ENCODE measurements around the gene CNR2.
A peak's percentile ranks its signal among the peaks of the same experiment; 100 is the strongest.
"Not testable (repeated sequence)": the region's sequence is repeated elsewhere in the genome, so short reads cannot be mapped to it uniquely, and the experiment has no call there.

CNR2 gene

DNA sequence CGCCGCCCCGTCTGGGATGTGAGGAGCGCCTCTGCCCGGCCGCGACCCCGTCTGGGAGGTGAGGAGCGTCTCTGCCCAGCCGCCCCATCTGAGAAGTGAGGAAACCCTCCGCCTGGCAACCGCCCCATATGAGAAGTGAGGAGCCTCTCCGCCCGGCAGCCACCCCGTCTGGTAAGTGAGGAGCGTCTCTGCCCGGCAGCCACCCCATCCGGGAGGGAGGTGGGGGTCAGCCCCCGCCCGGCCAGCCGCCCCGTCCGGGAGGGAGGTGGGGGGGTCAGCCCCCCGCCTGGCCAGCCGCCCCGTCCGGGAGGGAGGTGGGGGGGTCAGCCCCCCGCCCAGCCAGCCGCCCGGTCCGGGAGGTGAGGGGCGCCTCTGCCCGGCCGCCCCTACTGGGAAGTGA, 60.0 kb downstream of the CNR2 start:
- not testable (repeated sequence) for H3K9ac ChIP-seq (ENCODE audit: low read length); H3K9me3 ChIP-seq (ENCODE audit: control insufficient read depth, low read length); DNase-seq (ENCODE audit: low read depth); H3K4me1 ChIP-seq (ENCODE audit: control insufficient read depth, insufficient read depth, low read length); H3K4me3 ChIP-seq (ENCODE audit: low read length); H3K27me3 ChIP-seq (replicated peaks; ENCODE audit: control insufficient read depth, insufficient read depth, low read length); H3K36me3 ChIP-seq (ENCODE audit: control insufficient read depth, insufficient read depth, low read length, severe bottlenecking)

- not testable (repeated sequence) for H3K27me3 ChIP-seq (replicated peaks; ENCODE audit: control insufficient read depth, insufficient read depth, low read length); DNase-seq (ENCODE audit: low read depth); H3K36me3 ChIP-seq (ENCODE audit: control insufficient read depth, insufficient read depth, low read length, severe bottlenecking); H3K9ac ChIP-seq (ENCODE audit: low read length); H3K4me1 ChIP-seq (ENCODE audit: control insufficient read depth, insufficient read depth, low read length); H3K4me3 ChIP-seq (ENCODE audit: low read length); H3K9me3 ChIP-seq (ENCODE audit: control insufficient read depth, low read length)
Observed at GRCh38 chr1:23851406-23851805, 61.8 kb downstream of the CNR2 start.

DNA sequence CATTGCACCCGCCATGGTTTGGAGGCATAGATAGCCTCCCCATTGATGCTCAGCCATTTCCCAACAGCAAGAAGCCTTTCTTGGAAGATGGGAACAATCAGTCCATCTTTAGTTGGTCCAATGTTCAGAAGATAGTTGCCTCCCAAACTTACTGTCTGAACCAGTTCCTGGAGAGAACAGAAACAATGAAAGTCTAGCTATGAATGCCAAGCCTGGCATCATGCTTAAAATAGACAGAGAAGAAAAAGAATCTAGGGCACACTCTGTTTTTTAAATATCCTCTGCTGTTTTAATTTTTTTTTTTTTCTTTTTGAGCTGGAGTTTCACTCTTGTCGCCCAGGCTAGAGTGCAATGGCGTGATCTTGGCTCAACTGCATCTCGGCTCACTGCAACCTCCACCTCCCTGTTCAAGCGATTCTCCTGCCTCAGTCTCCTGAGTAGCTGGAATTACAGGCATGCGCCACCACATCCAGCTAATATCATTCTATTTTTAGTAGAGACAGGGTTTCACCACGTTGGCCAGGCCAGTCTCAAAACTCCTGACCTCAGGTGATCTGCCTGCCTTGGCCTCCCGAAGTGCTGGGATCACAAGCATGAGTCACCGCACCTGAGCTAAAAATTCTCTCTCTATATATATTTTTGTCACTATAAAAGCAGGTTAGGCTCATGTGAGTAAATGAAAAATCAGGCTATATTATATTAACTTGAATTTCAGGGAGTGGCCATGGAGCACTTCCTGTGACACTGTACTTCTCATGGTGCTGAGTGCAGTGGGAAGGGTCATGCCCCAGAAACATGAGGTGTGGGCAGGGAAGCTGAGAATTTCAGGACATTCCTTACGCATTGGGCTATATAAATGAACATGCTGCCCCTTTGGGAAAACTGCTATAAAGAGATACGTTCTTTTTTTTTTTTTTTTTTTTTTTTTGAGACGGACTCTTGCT, 64.2 kb downstream of the CNR2 start:
- DNase-seq (ENCODE audit: low read depth): no peak
- Histone ChIP-seq H3K36me3 (ENCODE audit: control insufficient read depth, insufficient read depth, low read length, severe bottlenecking) (no peaks in the 10 kb centered on the region), H3K9ac (ENCODE audit: low read length) (no peak overlapping the region), H3K27me3 (replicated peaks; ENCODE audit: control insufficient read depth, insufficient read depth, low read length) (no peaks in the 10 kb centered on the region), H3K4me1 (ENCODE audit: control insufficient read depth, insufficient read depth, low read length) (no peaks in the 10 kb centered on the region), H3K9me3 (ENCODE audit: control insufficient read depth, low read length) (peaks cover 3% of the 10 kb centered on the region), H3K4me3 (ENCODE audit: low read length) (no peak overlapping the region)

- not testable (repeated sequence) for H3K27me3 ChIP-seq (replicated peaks; ENCODE audit: control insufficient read depth, insufficient read depth, low read length); H3K36me3 ChIP-seq (ENCODE audit: control insufficient read depth, insufficient read depth, low read length, severe bottlenecking); DNase-seq (ENCODE audit: low read depth); H3K4me3 ChIP-seq (ENCODE audit: low read length); H3K9ac ChIP-seq (ENCODE audit: low read length); H3K4me1 ChIP-seq (ENCODE audit: control insufficient read depth, insufficient read depth, low read length); H3K9me3 ChIP-seq (ENCODE audit: control insufficient read depth, low read length)
Observed at GRCh38 chr1:23847482-23848095, 65.6 kb downstream of the CNR2 start.

DNA sequence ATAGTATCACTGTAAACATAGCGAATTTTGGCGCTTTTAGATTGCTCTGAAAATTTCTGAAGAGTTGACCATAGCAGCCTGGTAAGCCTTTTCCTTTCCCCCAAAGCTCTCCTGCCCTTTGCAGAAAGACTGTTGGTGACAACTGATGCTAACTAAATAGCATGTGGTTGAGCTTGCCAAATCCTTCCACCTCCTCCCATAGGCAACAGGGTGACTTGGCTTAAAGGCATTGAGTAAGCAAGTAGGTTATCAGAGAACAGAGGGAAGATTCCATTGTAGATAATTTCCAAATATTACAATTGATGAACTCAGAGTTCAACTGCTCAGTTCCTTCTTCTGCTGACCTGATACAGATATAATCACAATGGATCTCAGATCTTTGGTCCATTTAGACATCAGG, 68.0 kb downstream of the CNR2 start:
- no peak for DNase-seq (ENCODE audit: low read depth)
- Histone ChIP-seq H3K4me3 (ENCODE audit: low read length) (no peak overlapping the region), H3K4me1 (ENCODE audit: control insufficient read depth, insufficient read depth, low read length) (no peaks in the 10 kb centered on the region), H3K27me3 (replicated peaks; ENCODE audit: control insufficient read depth, insufficient read depth, low read length) (no peaks in the 10 kb centered on the region), H3K9ac (ENCODE audit: low read length) (no peak overlapping the region), H3K9me3 (ENCODE audit: control insufficient read depth, low read length) (peaks cover 3% of the 10 kb centered on the region), H3K36me3 (ENCODE audit: control insufficient read depth, insufficient read depth, low read length, severe bottlenecking) (no peaks in the 10 kb centered on the region)

DNA sequence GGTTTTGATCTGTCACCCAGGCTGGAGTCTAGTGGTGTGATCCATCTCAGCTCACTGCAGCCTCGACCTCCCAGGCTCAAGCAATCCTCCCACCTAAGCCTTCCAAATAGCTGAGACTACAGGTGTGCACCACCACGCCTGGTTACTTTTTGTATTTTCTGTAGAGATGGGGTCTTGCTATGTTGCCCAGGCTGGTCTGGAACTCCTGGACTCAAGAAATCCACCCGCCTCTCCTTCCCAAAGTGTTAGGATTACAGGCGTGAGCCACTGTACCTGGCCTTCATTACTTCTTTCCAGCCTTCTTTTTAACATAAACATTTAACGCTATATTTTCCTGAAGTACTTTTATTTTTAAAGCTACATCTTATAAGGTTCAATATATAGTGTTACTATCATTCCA, 69.5 kb downstream of the CNR2 start:
- Histone ChIP-seq H3K36me3 (ENCODE audit: control insufficient read depth, insufficient read depth, low read length, severe bottlenecking) (no peaks in the 10 kb centered on the region), H3K9me3 (ENCODE audit: control insufficient read depth, low read length) (peaks cover 3% of the 10 kb centered on the region), H3K27me3 (replicated peaks; ENCODE audit: control insufficient read depth, insufficient read depth, low read length) (no peaks in the 10 kb centered on the region), H3K4me3 (ENCODE audit: low read length) (no peak overlapping the region), H3K4me1 (ENCODE audit: control insufficient read depth, insufficient read depth, low read length) (no peaks in the 10 kb centered on the region), H3K9ac (ENCODE audit: low read length) (no peak overlapping the region)
- no peak for DNase-seq (ENCODE audit: low read depth)

- no peaks in the 10 kb centered on the region for H3K9me3 ChIP-seq (ENCODE audit: control insufficient read depth, low read length)
- H3K36me3 ChIP-seq (ENCODE audit: control insufficient read depth, insufficient read depth, low read length, severe bottlenecking): no peaks in the 10 kb centered on the region
- H3K4me1 ChIP-seq (ENCODE audit: control insufficient read depth, insufficient read depth, low read length): peaks cover 3% of the 10 kb centered on the region
- DNase-seq (ENCODE audit: low read depth): peak; percentile 83
- peak overlapping the region; percentile 67 for H3K4me3 ChIP-seq (ENCODE audit: low read length)
- peak overlapping the region; percentile 60 for H3K9ac ChIP-seq (ENCODE audit: low read length)
- peaks cover 8% of the 10 kb centered on the region for H3K27me3 ChIP-seq (replicated peaks; ENCODE audit: control insufficient read depth, insufficient read depth, low read length)
Observed at GRCh38 chr1:23838401-23838866, 74.7 kb downstream of the CNR2 start.

DNA sequence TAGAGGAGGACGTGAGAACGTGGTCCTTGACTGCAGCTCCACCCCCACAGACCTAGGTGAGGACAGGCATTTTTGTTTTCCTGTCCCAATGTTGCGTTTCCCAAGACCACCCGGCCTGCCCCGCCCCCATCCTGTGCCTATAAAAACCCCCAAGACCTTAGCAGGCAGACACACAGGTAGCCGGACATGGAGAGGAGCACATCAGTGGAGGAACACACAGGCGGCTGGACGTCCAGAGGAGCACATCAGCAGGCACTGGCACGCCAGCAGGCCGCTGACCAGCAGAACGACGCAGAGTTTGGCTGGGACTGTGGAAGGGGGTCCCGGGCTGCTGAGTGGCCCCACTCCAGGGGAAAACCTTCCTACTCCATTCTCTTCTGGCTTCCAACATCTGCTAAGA, 75.3 kb downstream of the CNR2 start:
- H3K9me3 ChIP-seq (ENCODE audit: control insufficient read depth, low read length): no peaks in the 10 kb centered on the region
- DNase-seq (ENCODE audit: low read depth): no peak
- H3K27me3 ChIP-seq (replicated peaks; ENCODE audit: control insufficient read depth, insufficient read depth, low read length): peaks cover 8% of the 10 kb centered on the region
- H3K4me1 ChIP-seq (ENCODE audit: control insufficient read depth, insufficient read depth, low read length): peaks cover 3% of the 10 kb centered on the region
- H3K9ac ChIP-seq (ENCODE audit: low read length): no peak overlapping the region
- peak overlapping the region; percentile 67 for H3K4me3 ChIP-seq (ENCODE audit: low read length)
- no peaks in the 10 kb centered on the region for H3K36me3 ChIP-seq (ENCODE audit: control insufficient read depth, insufficient read depth, low read length, severe bottlenecking)

- H3K4me3 ChIP-seq (ENCODE audit: low read length): no peak overlapping the region
- no peak for DNase-seq (ENCODE audit: low read depth)
- no peaks in the 10 kb centered on the region for H3K9me3 ChIP-seq (ENCODE audit: control insufficient read depth, low read length)
- no peaks in the 10 kb centered on the region for H3K36me3 ChIP-seq (ENCODE audit: control insufficient read depth, insufficient read depth, low read length, severe bottlenecking)
- H3K27me3 ChIP-seq (replicated peaks; ENCODE audit: control insufficient read depth, insufficient read depth, low read length): peaks cover 8% of the 10 kb centered on the region
- H3K9ac ChIP-seq (ENCODE audit: low read length): no peak overlapping the region
- peaks cover 3% of the 10 kb centered on the region for H3K4me1 ChIP-seq (ENCODE audit: control insufficient read depth, insufficient read depth, low read length)
Observed at GRCh38 chr1:23836037-23836436, 77.1 kb downstream of the CNR2 start.

GRCh38 chr1:23834156-23834555, 79.0 kb downstream of the CNR2 start:
- not testable (repeated sequence) for H3K27me3 ChIP-seq (replicated peaks; ENCODE audit: control insufficient read depth, insufficient read depth, low read length); H3K9ac ChIP-seq (ENCODE audit: low read length); H3K9me3 ChIP-seq (ENCODE audit: control insufficient read depth, low read length); H3K4me3 ChIP-seq (ENCODE audit: low read length); DNase-seq (ENCODE audit: low read depth); H3K4me1 ChIP-seq (ENCODE audit: control insufficient read depth, insufficient read depth, low read length); H3K36me3 ChIP-seq (ENCODE audit: control insufficient read depth, insufficient read depth, low read length, severe bottlenecking)

DNA sequence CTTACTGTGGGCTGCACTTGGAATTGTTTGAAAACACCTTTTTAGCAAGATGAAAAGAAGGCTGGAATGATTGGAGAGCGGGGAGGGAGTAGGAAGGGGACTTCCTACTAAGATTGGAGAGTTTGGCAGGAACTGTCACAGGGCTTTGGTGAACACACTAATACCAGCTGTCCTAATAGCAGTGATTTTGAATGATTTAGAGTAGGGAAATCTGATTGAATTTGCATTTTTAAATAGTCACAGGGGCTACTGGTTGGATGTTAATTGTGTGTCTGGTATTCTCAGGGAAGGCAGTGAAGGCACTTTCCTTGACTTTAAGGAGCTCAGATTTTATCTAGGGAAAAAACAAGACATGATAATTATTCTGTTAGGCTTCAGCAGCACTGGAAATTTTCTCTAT, 85.4 kb downstream of the CNR2 start:
- no peak overlapping the region for H3K9ac ChIP-seq (ENCODE audit: low read length)
- H3K4me1 ChIP-seq (ENCODE audit: control insufficient read depth, insufficient read depth, low read length): peaks cover 16% of the 10 kb centered on the region
- no peaks in the 10 kb centered on the region for H3K27me3 ChIP-seq (replicated peaks; ENCODE audit: control insufficient read depth, insufficient read depth, low read length)
- no peak for DNase-seq (ENCODE audit: low read depth)
- no peak overlapping the region for H3K4me3 ChIP-seq (ENCODE audit: low read length)
- no peaks in the 10 kb centered on the region for H3K9me3 ChIP-seq (ENCODE audit: control insufficient read depth, low read length)
- H3K36me3 ChIP-seq (ENCODE audit: control insufficient read depth, insufficient read depth, low read length, severe bottlenecking): no peaks in the 10 kb centered on the region
